HEK293 (cell line): ENCODE measurements around the gene ZSCAN12.
A peak's percentile ranks its signal among the peaks of the same experiment; 100 is the strongest.

Experiments
- CTCF ChIP-seq: fragments of 450-650 bp; formaldehyde crosslinking; IDR thresholded peaks from 2 replicates; pipeline ENCODE4 v1.5.1; 2016; ENCODE audit warnings: missing biosample characterization, missing genetic modification characterization
- IKZF3 ChIP-seq: fragments of 450-650 bp; IDR thresholded peaks from 2 replicates; pipeline ENCODE4 v1.5.0; 2018; ENCODE audit warnings: missing biosample characterization, mild to moderate bottlenecking, missing genetic modification characterization, moderate library complexity
- KLF17 ChIP-seq: fragments of 450-650 bp; formaldehyde crosslinking; IDR thresholded peaks from 2 replicates; pipeline ENCODE4 v1.5.1; 2016; ENCODE audit warnings: missing biosample characterization, missing genetic modification characterization
- MYNN ChIP-seq: fragments of 450-650 bp; formaldehyde crosslinking; IDR thresholded peaks from 2 replicates; pipeline ENCODE4 v1.5.1; 2016; ENCODE audit warnings: missing biosample characterization, missing genetic modification characterization, borderline replicate concordance
- PRDM1 ChIP-seq: fragments of 450-650 bp; formaldehyde crosslinking; IDR thresholded peaks from 2 replicates; pipeline ENCODE4; 2016; ENCODE audit warnings: missing biosample characterization, missing genetic modification characterization
- PRDM6 ChIP-seq: fragments of 450-650 bp; formaldehyde crosslinking; IDR thresholded peaks from 2 replicates; pipeline ENCODE4 v1.5.1; 2017; ENCODE audit warnings: missing biosample characterization, missing genetic modification characterization
- SP3 ChIP-seq: fragments of 450-650 bp; formaldehyde crosslinking; IDR thresholded peaks from 2 replicates; pipeline ENCODE4 v1.5.1; 2016; ENCODE audit warnings: missing biosample characterization, missing genetic modification characterization
- TSHZ1 ChIP-seq: fragments of 450-650 bp; formaldehyde crosslinking; IDR thresholded peaks from 2 replicates; pipeline ENCODE4 v1.5.1; 2016; ENCODE audit warnings: missing biosample characterization, missing genetic modification characterization, borderline replicate concordance
- ZBTB8A ChIP-seq: fragments of 450-650 bp; formaldehyde crosslinking; IDR thresholded peaks from 2 replicates; pipeline ENCODE4 v1.5.1; 2016; ENCODE audit warnings: missing biosample characterization, missing genetic modification characterization
- ZIC2 ChIP-seq: fragments of 450-650 bp; formaldehyde crosslinking; IDR thresholded peaks from 2 replicates; pipeline ENCODE4 v1.5.1; 2016; ENCODE audit warnings: missing biosample characterization, missing genetic modification characterization
- ZNF2 ChIP-seq: fragments of 450-650 bp; formaldehyde crosslinking; IDR thresholded peaks from 2 replicates; pipeline ENCODE4 v1.5.1; 2016; ENCODE audit warnings: missing biosample characterization, missing genetic modification characterization
- ZNF202 ChIP-seq: fragments of 450-650 bp; formaldehyde crosslinking; IDR thresholded peaks from 2 replicates; pipeline ENCODE4 v1.5.1; 2016; ENCODE audit warnings: missing biosample characterization, missing genetic modification characterization, borderline replicate concordance
- ZNF280D ChIP-seq: fragments of 450-650 bp; formaldehyde crosslinking; IDR thresholded peaks from 2 replicates; pipeline ENCODE4 v1.5.1; 2016; ENCODE audit warnings: missing biosample characterization, missing genetic modification characterization
- ZNF350 ChIP-seq: fragments of 450-650 bp; formaldehyde crosslinking; IDR thresholded peaks from 2 replicates; pipeline ENCODE4 v1.5.0; 2017; ENCODE audit warnings: missing biosample characterization, mild to moderate bottlenecking, missing genetic modification characterization
- ZNF366 ChIP-seq: fragments of 450-650 bp; formaldehyde crosslinking; conservative IDR thresholded peaks from 2 replicates; pipeline ENCODE4 v1.5.1; 2016; ENCODE audit warnings: missing biosample characterization, missing genetic modification characterization
- ZNF391 ChIP-seq: fragments of 450-650 bp; formaldehyde crosslinking; IDR thresholded peaks from 2 replicates; pipeline ENCODE4 v1.5.1; 2016; ENCODE audit warnings: low read depth, missing biosample characterization, missing genetic modification characterization, borderline replicate concordance
- ZNF416 ChIP-seq: fragments of 450-650 bp; formaldehyde crosslinking; IDR thresholded peaks from 2 replicates; pipeline ENCODE4 v1.5.1; 2016; ENCODE audit warnings: missing biosample characterization, missing genetic modification characterization
- ZNF501 ChIP-seq: fragments of 450-650 bp; formaldehyde crosslinking; IDR thresholded peaks from 2 replicates; pipeline ENCODE4 v1.5.1; 2016; ENCODE audit warnings: missing biosample characterization, missing genetic modification characterization
- ZNF548 ChIP-seq: fragments of 450-650 bp; formaldehyde crosslinking; IDR thresholded peaks from 2 replicates; pipeline ENCODE4 v1.5.1; 2016; ENCODE audit warnings: missing biosample characterization, missing genetic modification characterization
- ZNF580 ChIP-seq: fragments of 450-650 bp; formaldehyde crosslinking; IDR thresholded peaks from 2 replicates; pipeline ENCODE4 v1.5.1; 2016; ENCODE audit warnings: missing biosample characterization, missing genetic modification characterization
- ZNF621 ChIP-seq: fragments of 450-650 bp; formaldehyde crosslinking; IDR thresholded peaks from 2 replicates; pipeline ENCODE4 v1.5.1; 2017; ENCODE audit warnings: missing biosample characterization, missing genetic modification characterization
- ZNF629 ChIP-seq: fragments of 450-650 bp; formaldehyde crosslinking; IDR thresholded peaks from 2 replicates; pipeline ENCODE4 v1.5.1; 2017; ENCODE audit warnings: missing biosample characterization, missing genetic modification characterization
- ZNF677 ChIP-seq: fragments of 450-650 bp; IDR thresholded peaks from 2 replicates; pipeline ENCODE4 v1.5.0; 2018; ENCODE audit warnings: missing biosample characterization, mild to moderate bottlenecking, missing genetic modification characterization, moderate library complexity
- ZNF707 ChIP-seq: fragments of 450-650 bp; formaldehyde crosslinking; IDR thresholded peaks from 2 replicates; pipeline ENCODE4 v1.5.1; 2016; ENCODE audit warnings: missing biosample characterization, missing genetic modification characterization
- ZNF843 ChIP-seq: fragments of 450-650 bp; formaldehyde crosslinking; IDR thresholded peaks from 2 replicates; pipeline ENCODE4 v1.5.1; 2016; ENCODE audit warnings: missing biosample characterization, missing genetic modification characterization
- ZXDB ChIP-seq: fragments of 450-650 bp; formaldehyde crosslinking; IDR thresholded peaks from 2 replicates; pipeline ENCODE4 v1.5.1; 2016; ENCODE audit warnings: missing biosample characterization, missing genetic modification characterization
- TF ChIP-seq, protein P1 (sequence below): fragments of 450-650 bp; formaldehyde crosslinking; IDR thresholded peaks from 2 replicates; pipeline ENCODE4 v1.5.1; 2016; ENCODE audit warnings: missing biosample characterization, missing genetic modification characterization

Gene ZSCAN12

DNA sequence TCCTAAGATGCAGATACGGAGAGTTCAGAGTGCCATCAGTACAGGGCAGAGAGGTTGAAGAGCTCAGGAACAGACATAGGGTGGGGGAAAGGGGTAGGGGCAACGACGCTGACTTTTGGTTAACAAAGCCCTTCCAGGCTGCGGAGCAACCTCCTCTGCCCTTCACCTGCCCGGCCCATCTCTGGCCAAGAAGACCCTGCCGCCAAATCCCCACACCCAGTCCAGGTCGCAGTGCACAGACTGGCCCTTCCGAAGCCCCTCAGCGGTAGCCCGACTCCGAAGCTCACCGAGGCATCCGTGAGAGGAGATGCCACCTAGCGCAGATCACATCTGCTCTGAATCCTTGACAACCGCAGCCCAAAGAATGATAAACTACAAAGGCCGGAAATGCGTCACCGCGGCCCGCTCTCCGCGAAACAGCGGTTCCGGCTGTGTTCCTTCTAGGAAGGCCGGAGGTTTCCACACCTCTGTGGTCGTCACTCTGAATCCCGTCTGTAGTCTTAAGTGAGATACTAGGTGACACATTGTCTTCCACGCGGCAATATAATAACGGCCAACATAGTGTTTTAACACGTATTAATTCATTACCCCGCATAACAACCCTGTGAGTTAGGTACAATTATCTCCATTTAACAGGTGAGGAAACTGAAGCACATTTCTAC lies 43.7 kb upstream of the ZSCAN12 start, which contains the start of gene ZSCAN23 (continued):
- no peak for TF ChIP-seq KLF17
- TF ChIP-seq ZNF621, result no peak
- no peak for TF ChIP-seq PRDM6 (tag by site-specific recombination)
- TF ChIP-seq IKZF3, result no peak
- no peak for TF ChIP-seq ZNF677
- TF ChIP-seq ZNF843, result no peak
- no peak for TF ChIP-seq ZIC2
- peak; percentile 26; the same call in 1 of the 2 replicates for TF ChIP-seq SP3 (tag by site-specific recombination)
- no peak for TF ChIP-seq TSHZ1
- no peak for TF ChIP-seq MYNN (tag by site-specific recombination)
- no peak for TF ChIP-seq ZNF280D (tag by site-specific recombination)
- TF ChIP-seq ZNF416 (tag by site-specific recombination), result no peak
- TF ChIP-seq ZNF580 (tag by site-specific recombination), result 0 out of 2 replicates have a peak, but pooled peaks have one; percentile 57
- no peak for TF ChIP-seq ZNF350
- TF ChIP-seq ZXDB (tag by site-specific recombination), result peak; percentile 68; the same call in 1 of the 2 replicates
- no peak for TF ChIP-seq ZNF548 (tag by site-specific recombination)
- peak; percentile 76; the same call in 1 of the 2 replicates for TF ChIP-seq ZNF501 (tag by site-specific recombination)
- TF ChIP-seq ZNF366 (tag by site-specific recombination), result peak; percentile 57; the same call in 1 of the 2 replicates
- peak; percentile 99 for TF ChIP-seq ZNF629
- no peak for TF ChIP-seq ZNF707 (tag by site-specific recombination)
- TF ChIP-seq, protein P1, sequence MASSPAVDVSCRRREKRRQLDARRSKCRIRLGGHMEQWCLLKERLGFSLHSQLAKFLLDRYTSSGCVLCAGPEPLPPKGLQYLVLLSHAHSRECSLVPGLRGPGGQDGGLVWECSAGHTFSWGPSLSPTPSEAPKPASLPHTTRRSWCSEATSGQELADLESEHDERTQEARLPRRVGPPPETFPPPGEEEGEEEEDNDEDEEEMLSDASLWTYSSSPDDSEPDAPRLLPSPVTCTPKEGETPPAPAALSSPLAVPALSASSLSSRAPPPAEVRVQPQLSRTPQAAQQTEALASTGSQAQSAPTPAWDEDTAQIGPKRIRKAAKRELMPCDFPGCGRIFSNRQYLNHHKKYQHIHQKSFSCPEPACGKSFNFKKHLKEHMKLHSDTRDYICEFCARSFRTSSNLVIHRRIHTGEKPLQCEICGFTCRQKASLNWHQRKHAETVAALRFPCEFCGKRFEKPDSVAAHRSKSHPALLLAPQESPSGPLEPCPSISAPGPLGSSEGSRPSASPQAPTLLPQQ (tag by site-specific recombination), result peak; percentile 51; the same call in 1 of the 2 replicates
- peak; percentile 26; the same call in 1 of the 2 replicates for TF ChIP-seq CTCF (tag by site-specific recombination)
- TF ChIP-seq PRDM1 (tag by site-specific recombination), result no peak
- TF ChIP-seq ZBTB8A, result peak; percentile 35; the same call in 1 of the 2 replicates
- no peak; the same call in 1 of the 2 replicates for TF ChIP-seq ZNF391 (tag by site-specific recombination)
- no peak for TF ChIP-seq ZNF202 (tag by site-specific recombination)
- TF ChIP-seq ZNF2 (tag by site-specific recombination), result peak; percentile 69; the same call in 1 of the 2 replicates
